DOHH2 (cell line): ENCODE data around the gene TLX2.
"Not testable (repeated sequence)": the region's sequence is repeated elsewhere in the genome, so short reads cannot be mapped to it uniquely, and the experiment has no call there.

Source experiments
- H3F3A ChIP-seq: fragments of 200-600 bp; sonication (generic), shearing (Covaris generic); 2 replicates; pipeline ENCODE4 v1.6.0; 2016; ENCODE audit warnings: antibody characterized with exemption, mild to moderate bottlenecking; ENCODE audit not compliant: control insufficient read depth, insufficient read depth
- H3K27ac ChIP-seq: fragments of 200-600 bp; sonication (generic); 2 replicates; pipeline ENCODE4 v1.5.1; 2014; ENCODE audit warnings: low read depth, mild to moderate bottlenecking, low read length, moderate library complexity
- H3K27me3 ChIP-seq: fragments of 200-600 bp; sonication (generic); 2 replicates; pipeline ENCODE4 v1.6.1; 2014; ENCODE audit warnings: mild to moderate bottlenecking, low read length, mixed read lengths; ENCODE audit not compliant: control insufficient read depth
- H3K36me3 ChIP-seq: fragments of 200-600 bp; sonication (generic); 2 replicates; pipeline ENCODE4 v1.6.1; 2014; ENCODE audit warnings: mild to moderate bottlenecking, low read length, moderate library complexity, mixed read lengths; ENCODE audit not compliant: control insufficient read depth
- H3K4me1 ChIP-seq: fragments of 200-600 bp; sonication (generic); 2 replicates; pipeline ENCODE4 v1.6.1; 2014; ENCODE audit warnings: mild to moderate bottlenecking, low read length, mixed read lengths; ENCODE audit not compliant: control insufficient read depth
- H3K4me2 ChIP-seq: fragments of 200-600 bp; sonication (generic); 2 replicates; pipeline ENCODE4 v1.6.0; 2014; ENCODE audit warnings: mild to moderate bottlenecking, low read length, moderate library complexity
- H3K4me3 ChIP-seq: fragments of 200-600 bp; sonication (generic); 2 replicates; pipeline ENCODE4 v1.5.1; 2014; ENCODE audit warnings: mild to moderate bottlenecking, low read length, mixed read lengths
- H3K79me2 ChIP-seq: fragments of 200-600 bp; sonication (generic); 2 replicates; pipeline ENCODE4 v1.6.1; 2014; ENCODE audit warnings: mild to moderate bottlenecking, low read length, mixed read lengths; ENCODE audit not compliant: control insufficient read depth
- H3K9me2 ChIP-seq: fragments of 200-600 bp; sonication (generic); replicated peaks from 2 replicates; pipeline ENCODE4 v1.6.1; 2014; ENCODE audit warnings: mild to moderate bottlenecking, low read length, mixed read lengths; ENCODE audit not compliant: control insufficient read depth
- H3K9me3 ChIP-seq: fragments of 200-600 bp; sonication (generic); 2 replicates; pipeline ENCODE4 v1.6.1; 2014; ENCODE audit warnings: antibody characterized with exemption, low read length, mixed read lengths; ENCODE audit not compliant: control insufficient read depth, insufficient read depth
- H4K20me1 ChIP-seq: fragments of 200-600 bp; sonication (generic); 2 replicates; pipeline ENCODE4 v1.6.0; 2014; ENCODE audit warnings: low read depth, mild to moderate bottlenecking, antibody characterized with exemption, low read length, moderate library complexity; ENCODE audit not compliant: control insufficient read depth, insufficient read depth
- EZH2phosphoT487 ChIP-seq: fragments of 200-600 bp; sonication (generic); IDR thresholded peaks from 2 replicates; pipeline ENCODE4 v1.6.1; 2017; ENCODE audit warnings: borderline replicate concordance, mild to moderate bottlenecking, antibody characterized with exemption, low read length, moderate library complexity, mixed read lengths
- TF ChIP-seq, protein P1 (sequence below): fragments of 200-600 bp; sonication (generic); IDR thresholded peaks from one replicate; pipeline ENCODE4 v1.5.1; 2014; ENCODE audit warnings: antibody characterized with exemption, mild to moderate bottlenecking, low read depth, low read length; ENCODE audit not compliant: poor library complexity, severe bottlenecking

The TLX2 gene

DNA sequence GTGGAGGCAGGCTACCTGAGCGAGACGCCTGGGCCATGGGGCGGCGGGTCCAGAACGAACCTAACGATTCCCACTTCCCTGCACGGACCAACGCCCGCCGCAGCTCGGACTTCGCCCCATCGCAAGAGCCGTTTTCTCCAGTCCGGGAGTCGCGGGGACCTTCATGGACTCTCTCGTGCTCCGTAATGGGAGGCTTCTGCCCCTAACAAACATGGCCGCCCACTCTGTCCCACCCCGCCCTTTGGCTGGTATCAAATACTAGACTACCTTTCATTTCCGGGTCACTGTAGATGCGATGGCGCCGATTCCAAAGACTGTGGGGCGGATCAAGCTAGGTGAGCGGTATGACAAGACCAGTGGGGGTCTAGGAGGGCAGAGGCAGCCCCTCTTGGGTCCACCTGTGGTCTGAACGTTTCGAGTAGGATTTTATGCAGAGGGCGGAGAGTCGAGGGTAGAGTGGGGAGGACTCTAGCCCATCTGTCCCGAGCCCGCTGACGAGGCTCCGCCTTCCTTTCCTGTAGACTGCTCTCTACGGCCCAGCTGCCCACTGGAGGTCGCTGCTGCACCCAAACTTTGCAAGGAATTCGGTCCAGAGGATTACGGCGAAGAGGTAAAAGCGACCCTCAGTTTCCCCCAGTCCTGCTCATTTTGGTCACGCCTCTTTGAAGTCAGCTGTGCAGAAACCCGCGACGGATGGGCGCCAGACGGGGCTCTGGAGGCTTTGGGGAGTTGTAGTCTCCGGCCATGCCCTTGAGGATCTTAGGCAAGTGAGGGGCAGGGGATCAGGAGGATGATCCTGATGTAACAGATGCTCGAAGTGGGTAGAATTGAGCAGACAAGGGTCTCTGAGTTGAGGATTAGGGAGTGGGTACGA lies 31.2 kb upstream of the TLX2 start, which contains the start of the genes CCDC142 and TTC31:
Gene CCDC142 (minus strand): TSS at position 198 of the 874 bp plus-strand sequence. CDS start 161 bp downstream, at position 37.
Gene TTC31 (plus strand): TSS at position 281 of the 874 bp plus-strand sequence. CDS start 15 bp downstream, at position 296.
- Histone ChIP-seq H3K79me2 (peaks cover 36% of the 10 kb centered on the region), H3K4me1 (peaks cover 23% of the 10 kb centered on the region)
- TF ChIP-seq, protein P1, sequence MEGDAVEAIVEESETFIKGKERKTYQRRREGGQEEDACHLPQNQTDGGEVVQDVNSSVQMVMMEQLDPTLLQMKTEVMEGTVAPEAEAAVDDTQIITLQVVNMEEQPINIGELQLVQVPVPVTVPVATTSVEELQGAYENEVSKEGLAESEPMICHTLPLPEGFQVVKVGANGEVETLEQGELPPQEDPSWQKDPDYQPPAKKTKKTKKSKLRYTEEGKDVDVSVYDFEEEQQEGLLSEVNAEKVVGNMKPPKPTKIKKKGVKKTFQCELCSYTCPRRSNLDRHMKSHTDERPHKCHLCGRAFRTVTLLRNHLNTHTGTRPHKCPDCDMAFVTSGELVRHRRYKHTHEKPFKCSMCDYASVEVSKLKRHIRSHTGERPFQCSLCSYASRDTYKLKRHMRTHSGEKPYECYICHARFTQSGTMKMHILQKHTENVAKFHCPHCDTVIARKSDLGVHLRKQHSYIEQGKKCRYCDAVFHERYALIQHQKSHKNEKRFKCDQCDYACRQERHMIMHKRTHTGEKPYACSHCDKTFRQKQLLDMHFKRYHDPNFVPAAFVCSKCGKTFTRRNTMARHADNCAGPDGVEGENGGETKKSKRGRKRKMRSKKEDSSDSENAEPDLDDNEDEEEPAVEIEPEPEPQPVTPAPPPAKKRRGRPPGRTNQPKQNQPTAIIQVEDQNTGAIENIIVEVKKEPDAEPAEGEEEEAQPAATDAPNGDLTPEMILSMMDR: peak; percentile 97
- TF ChIP-seq EZH2phosphoT487: no peak

DNA sequence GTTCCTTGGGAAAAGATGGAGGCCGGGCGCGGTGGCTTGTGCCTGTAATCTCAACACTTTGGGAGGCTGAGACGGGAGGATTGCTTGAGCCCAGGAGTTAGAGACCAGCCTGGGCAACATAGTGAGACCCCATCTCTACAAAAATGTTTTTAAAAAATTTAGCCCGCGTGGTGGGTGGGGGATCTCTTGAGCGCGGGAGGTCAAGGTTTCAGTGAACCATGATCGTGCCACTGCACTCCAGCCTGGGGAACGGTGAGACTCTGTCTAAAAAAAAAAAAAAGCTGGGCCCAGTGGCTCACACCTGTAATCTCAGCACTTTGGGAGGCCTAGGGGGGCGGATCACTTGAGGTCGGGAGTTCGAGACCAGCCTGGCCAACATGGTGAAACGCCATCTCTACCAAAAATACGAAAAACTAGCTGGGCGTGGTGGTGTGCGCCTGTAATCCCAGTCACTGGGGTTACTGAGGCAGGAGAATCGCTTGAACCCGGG lies 30.5 kb upstream of the TLX2 start:
- not testable (repeated sequence) for H3K27me3 ChIP-seq, H3F3A ChIP-seq, H4K20me1 ChIP-seq, H3K9me2 ChIP-seq, H3K9me3 ChIP-seq
- peak overlapping the region; percentile 98 for H3K4me3 ChIP-seq
- H3K79me2 ChIP-seq: peaks cover 36% of the 10 kb centered on the region
- H3K27ac ChIP-seq: peak overlapping the region; percentile 78; the same call in 1 of the 2 replicates
- peaks cover 31% of the 10 kb centered on the region for H3K36me3 ChIP-seq
- H3K4me1 ChIP-seq: peaks cover 23% of the 10 kb centered on the region
- peak overlapping the region; percentile 99 for H3K4me2 ChIP-seq

More for the DNA sequence above, 31.2 kb upstream of the TLX2 start, which contains the start of the genes CCDC142 and TTC31:
- H3K27me3 ChIP-seq: no peaks in the 10 kb centered on the region
- H3K9me2 ChIP-seq: no peaks in the 10 kb centered on the region
- peak within 1 kb of the TSS; percentile 98 for H3K4me3 ChIP-seq
- H3K36me3 ChIP-seq: peaks cover 31% of the 10 kb centered on the region
- H3K27ac ChIP-seq: peak within 1 kb of the TSS; percentile 78
- peak within 1 kb of the TSS; percentile 99 for H3K4me2 ChIP-seq
- H4K20me1 ChIP-seq: peaks cover 7% of the 10 kb centered on the region; the same call in 1 of the 2 replicates
- H3K9me3 ChIP-seq: no peaks in the 10 kb centered on the region
- H3F3A ChIP-seq: no peaks in the 10 kb centered on the region

DNA sequence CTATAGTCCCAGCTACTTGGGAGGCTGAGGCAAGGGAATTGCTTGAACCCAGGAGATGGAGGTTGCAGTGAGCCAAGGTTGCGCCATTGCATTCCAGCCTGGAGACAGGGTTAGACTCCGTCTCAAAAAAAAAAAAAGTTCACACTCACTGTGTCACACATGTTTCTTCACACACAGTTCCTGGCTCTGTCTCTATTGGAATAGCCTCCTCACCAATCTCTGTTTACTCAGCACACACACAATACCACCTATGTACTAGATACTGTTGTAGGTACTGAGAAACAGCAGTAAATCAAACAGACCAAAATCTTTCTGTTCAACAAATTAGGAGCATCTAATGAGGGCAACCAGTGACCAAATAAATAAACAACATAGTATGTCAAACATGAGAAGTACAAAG lies 28.1 kb upstream of the TLX2 start:
- Histone ChIP-seq H3K9me3 (no peaks in the 10 kb centered on the region), H3K9me2 (no peaks in the 10 kb centered on the region), H3K27ac (no peak overlapping the region), H3K36me3 (peaks cover 20% of the 10 kb centered on the region), H3K79me2 (peaks cover 24% of the 10 kb centered on the region), H4K20me1 (peaks cover 7% of the 10 kb centered on the region; the same call in 1 of the 2 replicates), H3K27me3 (no peaks in the 10 kb centered on the region), H3K4me2 (no peak overlapping the region), H3K4me3 (no peak overlapping the region), H3K4me1 (peaks cover 17% of the 10 kb centered on the region), H3F3A (no peaks in the 10 kb centered on the region)
- no peak for TF ChIP-seq EZH2phosphoT487
- TF ChIP-seq, protein P1: no peak
